ENCODE measurements around the gene LIME1.
"Not testable (repeated sequence)": the region's sequence is repeated elsewhere in the genome, so short reads cannot be mapped to it uniquely, and the experiment has no call there.

Gene LIME1

GRCh38 chr20:63708301-63709148 lies 27.9 kb upstream of the LIME1 start:
- DNase-seq, result no peak

- no peak for DNase-seq
Measured at GRCh38 chr20:63709149-63709527, 27.3 kb upstream of the LIME1 start.

- DNase-seq, result no peak
Measured at GRCh38 chr20:63711085-63711645, 25.3 kb upstream of the LIME1 start.

- no peak for DNase-seq
Measured at GRCh38 chr20:63712191-63712590, 24.3 kb upstream of the LIME1 start.

GRCh38 chr20:63714858-63715257 lies 21.6 kb upstream of the LIME1 start:
- DNase-seq, result no peak

- DNase-seq, result no peak
Measured at GRCh38 chr20:63718996-63719395, 17.5 kb upstream of the LIME1 start.

GRCh38 chr20:63722967-63723622 lies 13.4 kb upstream of the LIME1 start:
- not testable (repeated sequence) for DNase-seq

GRCh38 chr20:63730189-63730733 lies 6.2 kb upstream of the LIME1 start:
- not testable (repeated sequence) for DNase-seq

- no peak for DNase-seq
Measured at GRCh38 chr20:63731410-63731809, 5.1 kb upstream of the LIME1 start.

DNA sequence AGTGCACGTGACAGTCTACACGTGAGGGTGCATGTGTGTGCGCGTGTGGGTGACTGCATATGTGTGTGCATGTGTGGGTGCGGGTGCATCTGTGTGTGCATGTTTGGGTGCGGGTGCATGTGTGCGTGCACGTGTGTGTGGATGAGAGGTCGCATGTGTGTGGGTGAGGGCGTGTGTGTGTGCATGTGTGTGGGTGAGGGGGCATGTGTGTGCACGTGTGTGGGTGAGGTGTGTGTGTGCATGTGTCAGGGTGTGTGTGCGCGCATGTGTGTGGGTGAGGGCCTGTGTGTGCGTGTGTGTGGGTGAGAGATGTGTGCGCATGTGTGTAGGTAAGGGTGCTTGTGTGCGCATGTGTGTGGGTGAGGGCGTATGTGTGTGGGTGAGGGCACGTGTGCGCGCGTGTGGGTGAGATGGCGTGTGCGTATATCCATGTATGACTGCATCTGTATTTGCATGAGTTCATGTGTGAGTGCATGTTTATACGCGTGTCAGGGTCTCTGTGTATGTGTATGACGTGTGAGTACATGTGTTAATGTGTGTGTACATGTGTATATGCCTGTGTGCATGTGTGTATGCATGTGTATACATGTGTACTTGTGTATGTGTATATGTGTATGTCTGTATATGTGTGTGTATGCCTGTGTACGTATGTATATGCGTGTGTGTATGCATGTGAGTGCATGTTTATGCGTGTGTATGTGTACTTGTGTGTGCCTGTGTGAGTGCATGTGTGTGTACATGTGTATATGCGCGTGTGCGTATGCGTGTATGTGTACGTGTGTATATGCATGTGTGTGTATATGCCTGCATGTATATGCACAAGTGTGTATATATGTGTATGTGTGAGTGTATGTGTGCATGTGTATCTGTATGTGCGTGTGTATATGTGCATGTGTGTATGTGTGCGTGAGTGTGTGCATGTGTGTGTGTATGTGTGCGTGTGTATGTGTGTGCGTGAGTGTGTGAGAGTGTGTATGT lies 4.1 kb upstream of the LIME1 start:
- no peak for DNase-seq

DNA sequence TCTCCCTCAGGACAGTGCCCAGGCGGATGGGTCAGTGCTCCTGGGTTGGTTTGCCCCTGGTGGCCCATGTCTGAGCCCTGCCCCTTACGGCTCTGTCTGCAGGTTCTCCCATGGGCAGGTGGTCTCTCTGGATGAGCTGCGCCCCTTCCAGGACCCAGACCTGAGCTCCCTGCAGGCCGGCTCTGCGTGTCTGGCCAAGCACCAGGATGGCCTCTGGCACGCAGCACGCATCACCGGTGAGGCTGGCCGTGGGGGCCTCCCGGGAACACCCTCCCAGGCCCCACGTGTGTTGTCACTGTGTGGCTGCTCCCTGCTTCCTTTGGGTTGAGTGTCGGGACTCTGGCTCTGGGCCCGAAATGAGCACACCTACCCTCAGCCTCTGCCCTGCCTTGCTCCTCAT lies 3.3 kb upstream of the LIME1 start:
- no peak for DNase-seq

- DNase-seq, result no peak
Measured at GRCh38 chr20:63733579-63734081, 2.8 kb upstream of the LIME1 start.

DNA sequence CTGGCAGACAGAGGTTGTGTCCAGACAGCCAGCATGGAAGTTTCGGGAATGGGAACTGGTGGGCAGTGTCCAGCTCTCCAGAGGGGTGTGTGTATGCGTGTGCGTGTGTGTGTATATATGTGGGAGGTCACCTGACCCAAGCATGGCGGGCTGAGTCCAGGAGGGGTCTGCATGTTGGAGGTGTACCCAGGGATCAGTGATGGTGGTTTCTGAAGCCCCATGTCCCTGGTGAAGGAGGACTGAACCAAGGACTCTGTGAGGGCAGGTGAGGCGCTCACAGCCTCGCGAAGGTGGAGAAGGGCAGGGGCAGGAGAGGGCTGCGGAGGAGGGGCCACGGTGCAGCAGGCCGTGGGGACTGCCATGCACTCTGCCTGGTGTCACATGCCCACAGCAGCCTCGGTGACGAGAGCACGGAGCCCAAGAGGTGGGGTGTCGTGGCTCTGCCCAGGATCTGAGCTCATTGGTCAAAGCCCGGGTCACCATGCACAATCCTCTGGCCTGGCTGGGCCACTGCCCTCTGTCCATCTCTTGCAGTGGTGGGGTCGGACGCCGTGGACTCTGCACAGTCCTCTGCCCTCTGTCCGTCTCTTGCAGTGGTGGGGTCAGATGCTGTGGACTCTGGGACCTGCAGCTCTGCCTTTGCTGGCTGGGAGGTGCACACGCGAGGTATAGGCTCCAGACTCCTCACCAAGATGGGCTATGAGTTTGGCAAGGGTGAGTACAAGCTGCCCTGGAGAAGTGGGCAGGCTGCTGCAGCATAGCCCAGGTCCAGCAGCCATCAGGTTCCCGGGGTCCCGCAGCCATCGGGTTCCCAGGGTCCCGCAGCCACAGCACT lies 2.1 kb upstream of the LIME1 start:
- DNase-seq, result no peak

DNA sequence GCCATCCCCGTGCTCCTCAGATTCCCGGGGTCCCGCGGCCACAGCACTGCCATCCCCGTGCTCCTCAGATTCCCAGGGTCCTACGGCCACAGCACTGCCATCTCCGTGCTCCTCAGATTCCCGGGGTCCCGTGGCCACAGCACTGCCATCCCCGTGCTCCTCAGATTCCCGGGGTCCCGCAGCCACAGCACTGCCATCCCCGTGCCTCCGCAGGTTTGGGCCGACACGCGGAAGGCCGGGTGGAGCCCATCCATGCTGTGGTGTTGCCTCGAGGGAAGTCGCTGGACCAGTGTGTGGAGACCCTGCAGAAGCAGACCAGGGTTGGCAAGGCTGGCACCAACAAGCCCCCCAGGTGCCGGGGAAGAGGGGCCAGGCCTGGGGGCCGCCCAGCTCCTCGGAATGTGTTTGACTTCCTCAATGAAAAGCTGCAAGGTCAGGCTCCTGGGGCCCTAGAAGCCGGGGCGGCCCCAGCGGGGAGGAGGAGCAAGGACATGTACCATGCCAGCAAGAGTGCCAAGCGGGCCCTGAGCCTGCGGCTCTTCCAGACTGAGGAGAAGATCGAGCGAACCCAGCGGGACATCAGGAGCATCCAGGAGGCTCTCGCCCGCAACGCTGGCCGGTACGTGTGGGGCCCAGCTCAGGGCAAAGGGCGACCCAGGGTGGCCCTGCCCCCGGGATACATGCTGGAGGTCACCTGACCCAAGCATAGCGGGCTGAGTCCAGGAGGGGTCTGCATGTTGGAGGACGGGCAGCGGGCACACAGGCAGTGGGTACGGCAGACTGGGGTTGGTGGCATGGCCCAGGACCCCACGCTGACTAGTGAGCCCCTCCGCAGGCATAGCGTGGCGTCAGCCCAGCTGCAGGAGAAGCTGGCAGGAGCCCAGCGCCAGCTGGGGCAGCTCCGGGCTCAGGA lies 1.3 kb upstream of the LIME1 start:
- DNase-seq, result no peak

DNA sequence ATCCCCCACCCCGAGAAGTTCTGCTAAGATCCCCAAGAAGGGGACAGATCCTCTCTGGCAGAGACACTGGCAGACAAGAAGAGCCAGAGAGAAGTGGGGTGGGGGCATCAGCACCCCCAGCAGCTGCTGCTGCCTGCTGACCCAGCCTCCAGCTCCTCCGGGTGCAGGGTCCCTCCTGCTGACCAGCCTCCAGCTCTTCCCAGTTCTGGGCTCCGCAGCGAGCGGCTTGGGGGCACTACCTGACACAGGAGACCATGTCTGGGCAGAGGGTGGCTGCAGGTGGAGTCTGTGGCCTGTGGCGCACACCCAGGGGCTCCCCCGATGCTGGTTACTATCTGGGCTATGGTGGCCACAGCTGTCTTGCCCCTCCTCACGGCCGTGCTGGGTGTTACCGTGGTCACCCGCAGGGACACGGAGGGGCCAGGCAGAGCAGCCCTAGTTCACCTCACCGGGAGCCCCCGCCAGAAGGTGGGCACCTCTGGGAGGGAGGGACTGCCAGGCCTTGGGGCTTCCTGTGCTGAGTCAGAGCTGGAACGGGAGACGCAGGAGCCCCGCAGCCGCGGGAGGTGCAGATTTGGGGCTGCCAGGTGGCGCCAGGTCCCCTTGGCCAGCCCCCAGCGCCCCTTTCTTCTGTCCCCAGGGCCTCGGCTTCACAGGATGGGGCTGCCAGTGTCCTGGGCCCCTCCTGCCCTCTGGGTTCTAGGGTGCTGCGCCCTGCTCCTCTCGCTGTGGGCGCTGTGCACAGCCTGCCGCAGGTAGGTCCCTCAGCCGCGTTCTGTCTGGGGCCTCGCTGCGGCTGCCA lies 630 bp downstream of the LIME1 start:
- DNase-seq, result no peak

- no peak for DNase-seq
Measured at GRCh38 chr20:63737695-63737944, 1.2 kb downstream of the LIME1 start.

GRCh38 chr20:63737945-63738686 lies 1.7 kb downstream of the LIME1 start:
- DNase-seq, result no peak

DNA sequence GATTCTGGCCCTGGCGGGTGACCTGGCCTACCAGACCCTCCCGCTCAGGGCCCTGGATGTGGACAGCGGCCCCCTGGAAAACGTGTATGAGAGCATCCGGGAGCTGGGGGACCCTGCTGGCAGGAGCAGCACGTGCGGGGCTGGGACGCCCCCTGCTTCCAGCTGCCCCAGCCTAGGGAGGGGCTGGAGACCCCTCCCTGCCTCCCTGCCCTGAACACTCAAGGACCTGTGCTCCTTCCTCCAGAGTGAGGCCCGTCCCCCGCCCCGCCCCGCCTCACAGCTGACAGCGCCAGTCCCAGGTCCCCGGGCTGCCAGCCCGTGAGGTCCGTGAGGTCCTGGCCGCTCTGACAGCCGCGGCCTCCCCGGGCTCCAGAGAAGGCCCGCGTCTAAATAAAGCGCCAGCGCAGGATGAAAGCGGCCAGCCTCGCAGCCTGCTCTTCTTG lies 2.2 kb downstream of the LIME1 start:
- no peak for DNase-seq
